Measurements from ENCODE around the gene RANBP3L.
"Not testable (repeated sequence)": the region's sequence is repeated elsewhere in the genome, so short reads cannot be mapped to it uniquely, and the experiment has no call there.

RANBP3L gene

DNA sequence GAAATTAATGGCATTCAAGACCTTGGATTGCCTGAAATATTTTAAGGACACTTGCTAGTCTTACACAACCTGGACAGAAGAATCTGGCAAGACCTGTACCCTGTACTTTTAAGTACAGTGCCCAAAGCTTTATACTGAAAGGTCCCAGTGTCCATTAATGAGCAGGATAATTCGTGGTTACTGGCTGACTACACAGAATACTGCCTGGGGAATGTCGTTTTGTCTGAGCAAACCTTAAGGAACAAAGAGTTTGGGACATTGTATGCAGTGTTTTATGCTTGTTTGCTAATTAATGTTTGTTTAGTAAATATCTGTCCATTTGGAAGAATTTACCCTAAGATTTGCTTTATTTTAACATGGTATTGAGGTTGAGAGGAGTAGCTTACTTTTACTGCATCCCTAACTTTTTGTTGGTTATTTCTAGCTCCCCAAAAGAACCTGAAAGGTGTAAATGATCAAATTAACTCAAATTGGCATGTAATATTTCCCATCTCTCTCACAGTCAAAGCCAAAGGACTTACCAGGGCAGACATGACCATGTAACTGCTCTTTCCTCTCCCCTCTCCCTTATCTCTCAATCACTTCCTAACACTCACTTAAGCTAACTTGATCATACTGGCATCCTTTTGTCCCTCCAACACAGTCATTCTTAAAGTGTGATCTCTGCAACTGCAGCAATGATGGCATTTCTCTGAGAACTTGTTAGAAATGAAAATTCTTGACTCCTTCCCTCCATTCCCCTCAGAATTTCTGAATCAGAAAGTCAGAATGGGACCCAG lies 15.7 kb downstream of the RANBP3L start:
- no peak for DNase-seq (ENCODE audit: low spot score)

DNA sequence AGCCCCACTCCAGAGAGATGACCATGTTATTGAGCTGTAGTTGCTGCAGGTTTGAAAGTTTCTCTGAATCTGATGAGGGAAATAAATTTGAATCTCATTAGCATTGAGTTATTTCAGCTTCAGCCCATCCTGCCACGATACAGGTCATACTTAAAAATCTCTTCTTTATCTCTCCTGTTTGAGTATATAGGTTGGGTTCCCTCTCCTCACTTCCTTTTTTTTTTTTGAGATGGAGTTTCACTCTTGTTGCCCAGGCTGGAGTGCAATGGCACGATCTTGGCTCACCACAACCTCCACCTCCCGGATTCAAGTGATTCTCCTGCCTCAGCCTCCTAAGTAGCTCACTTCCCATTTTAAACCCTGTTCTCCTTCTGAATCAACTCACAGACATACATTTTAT lies 17.9 kb downstream of the RANBP3L start:
- DNase-seq (ENCODE audit: low spot score), result not testable (repeated sequence)

DNA sequence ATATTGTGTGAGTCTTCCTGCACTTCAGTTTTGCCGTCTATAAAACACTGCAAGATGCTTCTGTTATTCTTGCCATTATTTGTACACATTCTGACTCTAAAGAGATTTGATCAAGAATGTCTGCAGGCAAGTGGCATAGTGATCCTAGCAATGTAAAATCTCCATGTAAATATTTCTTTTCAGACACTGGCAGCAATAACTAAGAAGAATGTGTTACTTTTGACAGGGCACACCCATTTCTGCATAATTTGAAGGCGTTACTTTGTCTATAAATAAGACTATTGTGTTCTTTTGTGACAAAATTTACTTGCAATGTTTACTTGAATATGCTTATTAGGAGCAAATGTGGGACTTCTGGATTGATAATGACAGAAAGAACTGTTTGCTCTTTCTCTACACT lies 20.1 kb downstream of the RANBP3L start:
- DNase-seq (ENCODE audit: low spot score), result no peak

DNA sequence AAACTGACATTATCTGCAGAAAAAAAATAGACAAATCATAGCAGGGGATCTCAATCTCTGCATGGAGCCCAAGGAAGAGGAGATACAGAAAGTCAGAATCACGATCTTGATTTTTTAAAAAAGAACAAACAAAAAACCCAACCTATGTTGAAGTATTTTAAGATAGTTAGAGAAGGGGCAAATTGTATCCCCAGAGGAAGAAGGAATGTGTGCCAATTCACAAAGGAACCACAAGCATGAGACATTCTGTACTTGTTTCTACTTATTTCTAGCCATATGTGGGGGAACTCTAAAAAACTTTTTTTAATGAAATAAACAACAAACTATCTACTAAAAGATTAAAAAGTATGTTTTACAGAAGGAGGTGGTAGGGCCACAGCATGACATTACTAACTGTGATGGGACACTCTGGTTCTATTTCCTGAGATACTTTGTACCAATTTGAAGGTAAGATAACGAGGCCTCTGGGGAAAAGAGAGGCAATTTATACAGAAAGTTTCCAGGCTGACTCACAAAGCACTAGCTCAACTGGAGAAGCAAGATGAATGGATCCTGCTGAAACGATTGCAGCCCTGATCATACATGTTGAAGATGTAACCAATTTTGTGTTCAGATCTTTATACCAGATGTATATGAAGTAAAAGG lies 22.5 kb downstream of the RANBP3L start:
- DNase-seq (ENCODE audit: low spot score), result no peak

DNA sequence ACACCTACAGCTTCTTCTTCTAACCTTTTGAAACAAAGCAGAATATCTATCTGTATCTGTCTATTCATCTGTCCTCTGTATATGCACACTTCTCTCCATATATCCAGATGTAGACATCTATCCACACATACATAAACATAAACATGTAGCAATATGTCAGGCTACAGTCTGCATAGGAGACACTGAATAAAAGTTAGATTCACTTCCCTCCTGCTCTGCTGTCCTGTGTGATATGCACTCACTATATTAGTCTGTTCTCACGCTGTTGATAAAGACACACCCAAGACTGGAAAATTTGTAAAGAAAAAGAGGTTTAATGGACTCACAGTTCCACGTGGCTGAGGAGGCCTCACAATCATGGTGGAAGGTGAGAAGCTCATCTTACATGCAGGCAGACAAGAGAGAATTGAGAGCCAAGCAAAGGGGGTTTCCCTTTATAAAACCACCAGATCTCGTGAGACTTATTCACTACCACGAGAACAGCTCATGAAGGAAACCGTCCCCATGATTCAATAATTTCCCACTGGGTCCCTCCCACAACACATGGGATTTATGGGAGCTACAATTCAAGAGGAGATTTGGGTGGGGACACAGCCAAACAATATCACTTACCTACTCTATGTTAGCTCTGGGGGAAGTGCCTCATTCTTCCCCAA lies 24.1 kb downstream of the RANBP3L start:
- no peak for DNase-seq (ENCODE audit: low spot score)

DNA sequence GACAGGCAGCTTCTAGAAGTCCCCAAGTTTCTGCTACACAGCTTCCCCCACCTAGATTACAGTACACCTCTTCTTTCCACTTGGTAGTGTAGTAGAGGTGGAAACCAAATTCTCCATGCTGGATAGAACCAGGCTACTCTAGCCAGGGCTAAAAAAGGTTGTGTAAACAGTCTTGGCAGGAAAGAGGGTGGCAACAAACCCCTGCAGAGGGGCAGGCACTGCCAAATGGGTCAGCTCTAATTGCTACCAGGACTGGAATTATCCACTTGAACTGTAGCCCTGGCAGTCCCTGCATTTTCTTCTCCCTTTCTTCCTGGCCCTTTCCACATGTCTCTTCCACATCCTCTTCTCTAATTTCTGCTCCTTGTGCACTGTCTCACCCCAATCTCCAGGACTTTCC lies 24.8 kb downstream of the RANBP3L start:
- no peak for DNase-seq (ENCODE audit: low spot score)

DNA sequence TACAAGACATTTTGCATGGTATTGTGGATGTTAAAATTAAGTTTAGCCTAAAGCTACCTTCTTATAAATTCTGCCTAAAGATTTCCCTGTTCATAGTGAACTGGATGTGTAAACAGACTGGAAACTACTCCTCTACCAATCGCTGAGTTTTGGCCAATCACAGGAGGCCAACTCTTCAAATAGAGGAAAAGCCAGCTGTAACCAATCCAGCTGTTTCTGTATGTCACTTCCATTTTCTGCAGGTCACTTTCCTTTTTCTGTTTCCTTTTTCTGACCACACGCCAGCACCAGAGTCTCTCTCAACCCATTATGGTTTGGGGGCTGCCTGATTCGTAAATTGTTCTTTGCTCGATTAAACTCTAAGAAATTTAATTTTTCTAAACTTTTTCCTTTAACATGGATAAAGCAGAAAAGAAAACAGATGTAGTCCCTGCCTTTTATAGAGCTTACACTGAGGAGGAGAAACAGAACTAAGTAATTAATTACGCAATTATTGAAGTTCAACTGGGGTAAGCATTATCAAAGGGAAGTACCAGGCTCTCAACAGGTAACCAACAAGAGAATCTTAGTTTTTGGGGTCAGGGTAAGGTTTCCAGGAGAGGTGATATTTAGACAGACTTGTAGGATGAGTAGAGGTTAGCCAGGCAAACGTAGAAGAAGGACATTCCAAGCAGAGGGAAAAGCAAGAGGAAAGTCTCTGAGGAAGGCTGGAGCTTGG lies 27.7 kb downstream of the RANBP3L start:
- DNase-seq (ENCODE audit: low spot score), result no peak

DNA sequence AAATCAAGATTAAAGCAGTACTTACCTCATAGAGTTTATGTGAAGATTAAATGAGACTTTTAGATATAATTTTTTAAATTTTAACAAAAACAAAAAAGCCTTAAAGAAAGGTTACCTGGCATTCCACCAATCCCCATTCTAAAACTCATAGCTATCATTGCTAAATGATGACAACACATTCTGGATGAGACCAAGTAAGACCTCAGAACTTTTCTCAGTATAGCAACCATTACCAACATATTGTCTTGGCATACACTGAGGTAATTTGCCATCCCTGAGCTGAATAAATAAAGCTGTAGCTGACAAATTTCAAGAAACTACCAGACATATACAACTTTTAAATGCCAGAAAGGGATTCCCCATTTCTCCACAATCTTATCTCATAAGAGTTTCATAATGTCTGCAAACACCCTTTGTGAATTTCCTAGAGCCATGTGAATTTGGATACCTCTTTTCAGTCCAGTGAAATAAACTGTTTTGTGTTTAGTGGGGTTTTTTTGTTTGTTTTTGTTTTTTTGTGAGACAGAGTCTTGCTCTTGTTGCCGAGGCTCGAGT lies 29.5 kb downstream of the RANBP3L start:
- no peak for DNase-seq (ENCODE audit: low spot score)

DNA sequence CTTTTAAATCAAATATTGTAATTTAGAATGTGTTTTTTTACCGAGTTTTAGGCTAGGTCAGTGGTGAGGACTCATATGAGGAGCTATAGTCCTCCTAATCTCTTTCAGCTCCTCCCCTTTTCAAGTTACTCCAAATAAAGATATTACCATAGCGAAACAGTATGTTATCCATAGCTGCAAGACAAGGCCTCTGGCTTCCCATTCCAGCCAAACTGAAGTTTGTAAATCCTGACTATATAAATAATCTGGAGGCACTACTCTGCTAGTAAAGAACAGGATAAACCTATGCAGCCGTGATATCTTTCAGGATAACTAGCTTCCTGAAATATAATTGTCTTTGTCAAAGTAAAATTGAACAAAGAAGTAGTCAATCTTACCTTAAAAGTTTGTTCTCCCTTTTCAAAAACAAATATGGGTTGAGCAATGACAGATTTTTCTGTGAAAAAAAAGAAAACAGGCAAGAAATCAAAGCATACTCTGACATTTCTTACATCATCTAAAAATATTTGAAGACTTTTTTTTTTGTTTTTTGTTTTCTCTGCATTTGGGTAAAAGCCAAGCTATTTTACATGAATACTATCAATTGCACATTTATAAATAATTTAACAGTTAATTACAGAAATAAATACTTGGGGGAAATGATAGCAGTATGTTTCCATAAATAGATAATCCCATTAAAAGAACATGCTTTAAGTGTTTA lies 30.7 kb downstream of the RANBP3L start:
- no peak for DNase-seq (ENCODE audit: low spot score)

DNA sequence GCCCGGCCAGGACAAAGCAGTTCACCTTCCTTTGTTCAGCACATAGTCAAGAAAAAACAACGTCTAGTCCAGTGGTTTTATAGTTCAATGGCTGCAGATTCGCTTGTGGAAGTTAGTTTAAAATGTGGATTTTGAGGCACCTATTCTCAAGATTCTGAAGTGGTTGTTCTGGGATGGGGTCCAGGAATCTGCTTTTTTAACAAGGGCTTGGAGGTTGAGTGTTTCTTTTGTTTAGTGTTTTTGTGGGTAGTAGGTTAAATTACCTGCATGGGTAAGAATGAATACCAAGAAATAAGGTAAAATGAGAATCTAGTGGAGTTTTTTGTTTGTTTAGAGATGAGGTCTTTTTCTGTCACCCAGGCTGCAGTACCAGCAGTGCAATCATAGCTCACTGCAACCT lies 31.5 kb downstream of the RANBP3L start:
- no peak for DNase-seq (ENCODE audit: low spot score)

DNA sequence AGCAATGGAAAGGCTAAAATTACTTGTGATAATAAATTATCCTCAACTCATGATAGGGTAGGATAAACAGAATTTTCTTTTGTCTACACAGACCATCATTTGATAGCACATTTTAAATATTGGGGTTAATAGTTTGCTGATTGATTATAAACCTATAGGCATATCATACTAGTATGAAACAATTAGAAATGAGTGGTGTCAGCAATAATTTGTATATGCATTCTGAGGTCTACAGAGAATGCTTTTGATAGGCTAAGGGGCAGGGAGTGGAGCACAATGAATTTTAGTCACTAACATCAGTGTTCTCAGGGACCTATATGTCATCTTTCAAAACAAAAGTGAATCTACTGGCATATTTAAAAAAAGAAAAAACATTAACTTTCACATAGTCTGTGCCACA lies 32.2 kb downstream of the RANBP3L start:
- no peak for DNase-seq (ENCODE audit: low spot score)

DNA sequence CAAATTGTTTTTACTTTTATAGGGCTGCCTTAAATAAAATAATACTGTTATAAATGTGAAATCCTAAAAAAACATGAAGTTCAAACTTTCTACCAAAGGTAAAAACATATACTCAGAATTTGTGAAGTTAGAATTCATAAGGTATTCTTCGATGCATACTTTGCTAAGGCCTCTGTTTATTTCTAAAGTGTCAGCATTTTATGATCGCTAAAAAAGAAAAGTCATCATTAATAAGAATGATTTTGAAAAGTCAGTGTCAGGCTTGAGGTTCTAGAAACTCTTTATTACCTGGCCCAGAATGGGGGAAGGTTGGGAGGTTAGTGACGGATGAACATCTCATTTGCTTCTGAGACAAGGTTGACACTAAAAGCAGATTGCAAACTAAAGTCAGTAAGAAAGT lies 33.8 kb downstream of the RANBP3L start:
- DNase-seq (ENCODE audit: low spot score), result no peak

DNA sequence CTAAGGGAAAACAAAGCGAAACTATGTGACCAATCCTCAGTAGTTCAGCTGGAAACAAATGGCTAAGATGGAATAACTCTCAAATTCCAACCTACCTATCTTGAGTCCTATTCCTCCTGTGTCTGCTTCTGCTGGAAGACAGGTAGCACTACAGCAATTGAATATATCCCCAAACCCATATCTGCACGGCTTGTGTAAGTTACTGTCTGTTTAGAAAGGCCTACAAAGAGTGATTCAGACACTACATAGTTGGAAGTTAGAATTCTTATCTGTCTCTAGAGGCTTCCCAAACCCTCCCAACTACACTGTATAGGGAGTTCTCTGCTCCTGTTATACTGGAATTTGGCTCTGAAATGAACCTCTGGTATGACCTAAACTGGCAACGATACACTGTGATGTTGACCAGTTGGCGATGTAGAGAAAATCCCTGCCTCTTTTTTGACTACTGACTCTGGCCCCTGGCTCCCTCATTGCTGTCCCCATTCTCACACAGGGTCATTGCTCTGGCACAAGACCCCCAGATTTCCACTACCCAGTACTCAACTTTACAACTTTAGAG lies 37.4 kb downstream of the RANBP3L start:
- DNase-seq (ENCODE audit: low spot score), result no peak

DNA sequence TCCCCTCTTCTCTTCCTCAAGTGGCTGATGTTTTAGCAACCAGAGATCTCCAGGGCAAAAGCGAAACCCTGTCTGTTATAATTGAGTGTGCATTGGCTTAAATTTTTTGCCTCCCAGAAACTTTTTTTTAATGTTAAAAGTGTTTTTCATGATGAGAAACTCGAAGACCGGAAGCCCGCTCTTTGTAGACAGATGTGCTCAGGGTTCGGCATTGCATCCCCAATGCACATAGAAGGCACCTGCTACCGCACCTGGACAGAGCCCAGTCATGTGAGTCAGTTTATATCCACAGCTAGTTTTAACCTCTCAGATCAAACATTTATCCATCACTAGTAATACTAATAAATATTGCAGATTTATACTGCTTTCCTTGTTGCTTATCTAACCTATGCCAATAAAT lies 40.5 kb downstream of the RANBP3L start:
- DNase-seq (ENCODE audit: low spot score), result no peak

DNA sequence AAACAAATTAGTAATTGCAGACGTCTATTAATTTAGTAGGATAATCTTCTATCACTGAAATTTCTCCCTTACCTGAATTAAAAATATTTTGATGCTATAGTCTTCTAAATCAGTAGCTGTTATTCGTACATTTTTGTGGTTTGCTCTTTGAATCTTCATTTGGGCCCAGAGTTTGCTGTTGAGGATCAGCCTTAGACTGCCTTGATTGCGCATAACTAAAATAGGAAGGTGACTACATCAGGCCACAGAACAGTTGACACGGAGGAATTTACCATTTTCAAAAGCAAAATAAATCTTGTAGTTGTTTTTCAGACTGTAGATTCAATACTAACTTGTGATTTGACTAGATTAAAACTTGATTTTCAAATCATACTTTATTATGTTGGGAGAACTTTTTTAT lies 48.1 kb downstream of the RANBP3L start:
- DNase-seq (ENCODE audit: low spot score), result no peak

DNA sequence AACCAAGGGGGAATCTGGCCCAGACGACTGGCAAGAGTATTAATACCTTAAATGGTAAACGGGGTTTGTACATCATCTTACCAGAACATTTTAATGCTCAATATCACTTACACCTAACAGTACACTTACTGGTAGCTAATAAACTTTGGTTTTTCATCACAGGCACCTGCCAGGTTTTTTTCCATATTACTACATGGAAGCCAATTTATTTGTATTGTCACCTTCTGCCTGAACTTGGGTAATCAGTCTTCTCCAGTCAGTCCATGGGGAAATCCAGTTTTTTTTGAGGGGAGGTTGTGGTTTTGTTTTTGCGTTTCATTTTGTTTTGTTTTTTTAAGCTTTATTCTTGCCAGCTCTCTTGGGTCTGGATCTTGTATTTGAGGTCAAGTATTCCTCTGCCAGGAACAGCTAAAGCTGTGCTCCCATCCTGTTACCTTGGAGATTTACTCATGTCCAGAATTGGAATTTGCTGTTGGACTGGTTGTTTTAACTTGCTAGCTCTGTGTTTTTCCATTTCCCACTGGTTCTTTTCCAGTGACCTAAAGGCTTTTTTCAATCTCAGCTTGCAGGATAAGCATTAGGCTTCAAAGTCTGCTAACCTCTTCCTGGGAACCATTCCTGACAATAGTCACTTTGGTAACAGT lies 48.9 kb downstream of the RANBP3L start:
- DNase-seq (ENCODE audit: low spot score), result no peak

DNA sequence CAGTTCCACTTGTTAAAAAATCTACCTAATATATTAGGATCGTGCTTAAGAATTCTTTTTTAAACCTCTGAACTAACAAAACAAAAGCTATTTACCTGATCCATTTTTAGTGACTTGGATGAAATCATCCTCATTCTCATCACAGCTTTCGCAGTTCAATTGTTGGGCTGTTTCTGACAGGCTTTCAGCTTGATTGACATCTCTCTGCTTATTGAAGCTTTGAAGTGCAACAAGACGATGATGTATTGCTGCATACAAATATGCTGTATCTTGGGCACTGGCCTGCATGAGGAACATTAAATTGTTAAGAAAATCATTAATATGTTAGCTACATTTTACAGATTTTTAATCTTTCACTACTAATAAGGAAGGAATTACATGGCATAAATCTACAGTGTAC lies 50.5 kb downstream of the RANBP3L start:
- no peak for DNase-seq (ENCODE audit: low spot score)

DNA sequence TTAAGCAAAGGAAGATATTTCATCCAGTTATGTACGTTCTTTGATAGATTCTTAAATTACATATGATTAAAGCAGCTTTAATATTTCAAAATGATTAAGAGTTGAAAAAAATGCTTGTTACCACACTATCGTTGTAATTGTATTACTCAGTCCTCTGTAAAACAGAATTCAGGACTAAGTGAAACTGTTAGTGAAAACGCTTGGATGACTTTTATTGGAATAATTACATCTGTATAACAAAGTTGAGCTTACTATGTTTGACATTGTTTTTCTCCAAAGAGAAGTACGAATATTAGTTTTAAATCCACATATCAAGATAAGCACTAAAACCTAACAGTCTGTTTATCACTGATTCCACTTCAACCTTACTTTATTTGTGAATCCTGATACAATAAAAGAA lies 51.3 kb downstream of the RANBP3L start:
- no peak for DNase-seq (ENCODE audit: low spot score)

DNA sequence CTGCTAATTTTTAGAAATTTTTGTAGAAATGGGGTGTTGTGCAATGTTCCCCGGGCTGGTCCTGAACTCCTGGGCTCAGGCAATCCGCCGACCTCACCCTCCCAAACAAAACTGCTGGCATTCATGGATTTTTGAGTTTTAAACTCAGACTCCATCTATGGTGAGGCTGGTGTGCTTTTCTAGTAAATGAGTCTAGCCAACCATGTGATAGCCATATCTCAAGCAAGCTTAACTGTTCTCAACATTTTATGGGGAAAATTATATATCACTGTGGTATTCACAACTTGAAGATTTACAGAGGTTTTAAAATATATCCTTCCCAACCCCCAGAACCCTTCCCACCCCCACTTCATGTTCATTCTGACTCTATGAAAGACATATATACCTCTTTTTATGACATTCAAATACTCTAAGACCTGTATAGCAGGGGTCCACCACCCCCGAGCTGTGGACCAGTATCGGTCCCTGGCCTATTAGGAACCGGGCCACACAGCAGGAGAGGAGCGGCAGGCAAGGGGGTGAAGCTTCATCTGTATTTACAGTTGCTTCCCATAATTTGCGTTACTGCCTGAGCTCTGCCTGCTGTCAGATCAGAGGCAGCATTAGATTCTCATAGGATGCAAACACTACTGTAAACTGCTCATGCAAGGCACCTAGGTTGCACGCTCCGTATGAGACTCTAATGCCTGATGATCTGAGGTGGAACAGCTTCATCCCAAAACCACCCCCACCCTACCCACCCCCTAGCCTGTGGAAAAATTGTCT lies 55.5 kb downstream of the RANBP3L start:
- no peak for DNase-seq (ENCODE audit: low spot score)

DNA sequence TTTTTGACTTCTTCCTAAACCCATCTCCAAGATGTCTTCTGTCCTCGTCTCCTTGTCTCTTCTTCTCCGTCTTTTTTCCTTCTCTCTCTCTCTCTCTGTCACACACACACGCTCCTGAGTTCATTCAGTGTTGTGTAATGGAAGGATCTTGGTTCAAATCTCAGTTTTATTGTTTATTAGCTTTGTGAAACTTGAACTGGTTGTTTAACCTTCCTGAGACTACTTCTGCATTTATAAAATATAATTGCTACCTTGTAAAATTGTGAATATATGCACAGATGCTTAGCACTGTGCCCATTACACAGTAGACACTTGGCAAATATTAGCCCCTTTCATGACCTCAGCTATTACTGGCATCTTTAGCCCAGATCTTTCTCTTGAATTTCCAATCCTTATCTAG lies 57.6 kb downstream of the RANBP3L start:
- no peak for DNase-seq (ENCODE audit: low spot score)
